Gastroesophageal sphincter (tissue), 4 donors: ENCODE data around the gene TOP1. TPM values are rescaled to one million over a fixed set of nuclear protein-coding genes. Genes with fewer than 3 reads are reported as not detected.

ENCODE experiments used
- ATAC-seq: fragments of 150-250 bp; one replicate; pipeline ENCODE4 v1.9.1; 2016; ENCODE audit warnings: mild to moderate bottlenecking, moderate library complexity
- H3K27ac ChIP-seq, 4 donors: fragments of 200-600 bp; sonication (generic) in 3 of 4; 1 replicate in 3 of 4; 2 replicates in 1 of 4; pipeline ENCODE4 v1.5.1; 2016 to 2019
- H3K27me3 ChIP-seq: fragments of 200-600 bp; sonication (generic); one replicate; pipeline ENCODE4 v1.5.1; 2019
- H3K36me3 ChIP-seq, 2 donors: fragments of 200-600 bp; sonication (generic); one replicate each; pipeline ENCODE4 v1.5.1; 2019; ENCODE audit warnings: control low read depth in 1 of 2
- H3K4me1 ChIP-seq, 3 donors: fragments of 200-600 bp; sonication (generic); 1 replicate in 2 of 3; 2 replicates in 1 of 3; pipeline ENCODE4 v1.5.1; 2016 to 2019; ENCODE audit warnings: control low read depth in 2 of 3
- H3K4me3 ChIP-seq, 2 donors: fragments of 200-600 bp; sonication (generic); one replicate each; pipeline ENCODE4 v1.5.1; 2019; ENCODE audit warnings: mild to moderate bottlenecking in 1 of 2, moderate library complexity in 1 of 2
- H3K9me3 ChIP-seq, 3 donors: fragments of 200-600 bp; sonication (generic); one replicate each; pipeline ENCODE4 v1.5.1; 2017 to 2019; ENCODE audit warnings: control low read depth in 2 of 3
- CTCF ChIP-seq, 4 experiments: fragments of 200-600 bp in 2 of 4; fragments of 450-650 bp in 2 of 4; sonication (generic) in 1 of 4; IDR thresholded peaks; one replicate each; pipeline ENCODE4 v1.5.1; 2017 to 2019; ENCODE audit warnings: antibody characterized with exemption in 4 of 4, mild to moderate bottlenecking in 2 of 4, moderate library complexity in 2 of 4
- EP300 ChIP-seq: sonication (generic); formaldehyde crosslinking; IDR thresholded peaks from one replicate; pipeline ENCODE4 v1.6.1; 2017; ENCODE audit warnings: antibody characterized with exemption, mild to moderate bottlenecking
- POLR2A ChIP-seq, 2 donors: fragments of 450-650 bp; IDR thresholded peaks; one replicate each; pipeline ENCODE4 v1.6.1; 2017; ENCODE audit warnings: antibody characterized with exemption in 2 of 2, mild to moderate bottlenecking in 2 of 2, moderate library complexity in 1 of 2
- POLR2AphosphoS5 ChIP-seq: sonication (generic); formaldehyde crosslinking; IDR thresholded peaks from one replicate; pipeline ENCODE4 v1.6.1; 2017; ENCODE audit warnings: antibody characterized with exemption
- WGBS, 2 donors: methylation state at CpG; one replicate each; pipeline ENCODE4 v1.1.5; 2018; ENCODE audit warnings: low coverage in 1 of 2; 5-methylcytosine and 5-hydroxymethylcytosine counted together
- total RNA-seq, 4 donors: library from RNA; depleted of rRNA; stranded (reverse); fragments of >200 nt; gene quantifications; one replicate each; pipeline ENCODE4 v1.1.0, GENCODE V29; 2016

TOP1 gene
- total RNA-seq, 4 donors from 2014 or later = 22.0 to 31.6 (median 28.8) TPM

GRCh38 chr20:41006936-41007474, 21.6 kb upstream of the TOP1 start:
- TF ChIP-seq CTCF (IDR thresholded peaks at IDR 0.05) (no peak), EP300 (no peak), POLR2AphosphoS5 (no peak)
- Histone ChIP-seq H3K9me3 (no peaks in the 10 kb centered on the region), H3K36me3 (no peaks in the 10 kb centered on the region), H3K27ac (no peak overlapping the region), H3K4me1 (peaks cover 0 to 48% (median 8%) of the 10 kb centered on the region in 3 donors), H3K4me3 (no peak overlapping the region), H3K27me3 (no peaks in the 10 kb centered on the region)
- no CpG with 5 or more reads among the region's 2 CpGs for WGBS, 2 donors
- no peak for ATAC-seq

GRCh38 chr20:41007481-41007880, 21.1 kb upstream of the TOP1 start:
- WGBS, 2 donors = no CpG with 5 or more reads among the region's 3 CpGs
- Histone ChIP-seq H3K9me3 (no peaks in the 10 kb centered on the region), H3K4me3 (no peak overlapping the region), H3K27me3 (no peaks in the 10 kb centered on the region), H3K27ac (no peak overlapping the region), H3K36me3 (no peaks in the 10 kb centered on the region), H3K4me1 (peaks cover 0 to 49% (median 8%) of the 10 kb centered on the region in 3 donors)
- TF ChIP-seq POLR2A (IDR thresholded peaks at IDR 0.05) = no peak
- no peak for TF ChIP-seq EP300
- no peak for TF ChIP-seq POLR2AphosphoS5
- no peak for TF ChIP-seq CTCF (IDR thresholded peaks at IDR 0.05)
- ATAC-seq = no peak

GRCh38 chr20:41009946-41010345, 18.7 kb upstream of the TOP1 start:
- Histone ChIP-seq H3K27me3 (no peaks in the 10 kb centered on the region), H3K9me3 (no peaks in the 10 kb centered on the region), H3K4me3 (no peak overlapping the region), H3K27ac (no peak overlapping the region), H3K36me3 (no peaks in the 10 kb centered on the region), H3K4me1 (peaks cover 0 to 34% (median 3%) of the 10 kb centered on the region in 3 donors)
- 59 to 77% methylated on average over 2 to 3 of the region's 3 CpGs for WGBS, 2 donors
- no peak for ATAC-seq
- TF ChIP-seq EP300 = no peak
- no peak for TF ChIP-seq POLR2A (IDR thresholded peaks at IDR 0.05)
- TF ChIP-seq CTCF (IDR thresholded peaks at IDR 0.05) = no peak
- TF ChIP-seq POLR2AphosphoS5 = no peak

GRCh38 chr20:41011551-41012067, 17.0 kb upstream of the TOP1 start:
- Histone ChIP-seq H3K27me3 (no peaks in the 10 kb centered on the region), H3K9me3 (no peaks in the 10 kb centered on the region), H3K4me1 (peaks cover 0 to 19% (median 0%) of the 10 kb centered on the region in 3 donors), H3K27ac (no peak overlapping the region), H3K36me3 (no peaks in the 10 kb centered on the region), H3K4me3 (no peak overlapping the region)
- TF ChIP-seq POLR2AphosphoS5 (no peak), EP300 (no peak), POLR2A (IDR thresholded peaks at IDR 0.05) (no peak), CTCF (IDR thresholded peaks at IDR 0.05) (no peak)
- WGBS, 2 donors = 69 to 79% methylated on average over 2 to 4 of the region's 5 CpGs
- no peak for ATAC-seq

- no peak overlapping the region for H3K27ac ChIP-seq
- H3K27me3 ChIP-seq = no peaks in the 10 kb centered on the region
- no peaks in the 10 kb centered on the region for H3K36me3 ChIP-seq
- WGBS, 2 donors = 83 to 96% methylated on average over 4 to 6 of the region's 6 CpGs
- no peaks in the 10 kb centered on the region for H3K9me3 ChIP-seq
- no peak overlapping the region for H3K4me3 ChIP-seq
- H3K4me1 ChIP-seq = peaks cover 0 to 9% (median 0%) of the 10 kb centered on the region in 3 donors
- no peak for TF ChIP-seq EP300
- no peak for TF ChIP-seq POLR2A (IDR thresholded peaks at IDR 0.05)
- TF ChIP-seq CTCF (IDR thresholded peaks at IDR 0.05) = no peak
- no peak for TF ChIP-seq POLR2AphosphoS5
- no peak for ATAC-seq
These were observed 14.0 kb upstream of the TOP1 start for GRCh38 chr20:41014561-41015088.
